K562 (cell line): ENCODE measurements around the gene CASP1.
"Not testable (repeated sequence)": the region's sequence is repeated elsewhere in the genome, so short reads cannot be mapped to it uniquely, and the experiment has no call there.

Experiments
- CBFB ChIP-seq: sonication (generic); formaldehyde crosslinking; IDR thresholded peaks from 2 replicates; pipeline ENCODE4 v1.4.0; 2020; ENCODE audit warnings: mild to moderate bottlenecking, missing genetic modification reagents
- CTCF ChIP-seq, 3 experiments: IDR thresholded peaks in 2 of 3; conservative IDR thresholded peaks in 1 of 3; 2 replicates each; pipeline ENCODE4 v1.5.1; 2011 to 2012; ENCODE audit warnings: low read length in 3 of 3, mild to moderate bottlenecking in 3 of 3, control low read depth in 2 of 3, improper control_type of control experiment in 1 of 3, inconsistent platforms in 1 of 3, low read depth in 1 of 3, mixed read lengths in 1 of 3, moderate library complexity in 1 of 3; ENCODE audit not compliant: insufficient read depth in 2 of 3
- ELK1 ChIP-seq: sonication (generic); formaldehyde crosslinking; IDR thresholded peaks from 2 replicates; pipeline ENCODE4 v1.8.1; 2022; ENCODE audit warnings: missing genetic modification reagents
- FOXM1 ChIP-seq, 2 experiments: fragments of 450-650 bp in 1 of 2; sonication (generic) in 1 of 2; formaldehyde crosslinking in 1 of 2; IDR thresholded peaks; 2 replicates each; pipeline versions ENCODE4 v1.6.1 to v1.9.0; 2017 to 2022; ENCODE audit warnings: low read depth in 2 of 2, mild to moderate bottlenecking in 2 of 2, missing genetic modification reagents in 1 of 2, moderate library complexity in 1 of 2
- HMBOX1 ChIP-seq: sonication (generic); IDR thresholded peaks from 2 replicates; pipeline ENCODE4 v1.6.1; 2016
- JUND ChIP-seq, 2 experiments: IDR thresholded peaks; 2 replicates in 1 of 2; 3 replicates in 1 of 2; pipeline ENCODE4 v1.6.1; 2011; ENCODE audit warnings: borderline replicate concordance in 2 of 2, low read depth in 2 of 2, low read length in 2 of 2, improper control_type of control experiment in 1 of 2, missing biosample characterization in 1 of 2, missing genetic modification characterization in 1 of 2, missing genetic modification reagents in 1 of 2
- PATZ1 ChIP-seq: fragments of 250-450 bp; sonication (Bioruptor Pico); IDR thresholded peaks from 2 replicates; pipeline ENCODE4 v1.5.0; 2020; ENCODE audit warnings: mild to moderate bottlenecking, borderline replicate concordance
- POLR2G ChIP-seq: fragments of 200-400 bp; formaldehyde crosslinking; IDR thresholded peaks from 2 replicates; pipeline ENCODE4 v1.6.1; 2017; ENCODE audit warnings: low read depth, mild to moderate bottlenecking, antibody characterized with exemption, low read length, moderate library complexity
- SIRT6 ChIP-seq: IDR thresholded peaks from one replicate; pipeline ENCODE4 v1.6.1; 2012; ENCODE audit warnings: low read depth, mild to moderate bottlenecking, control low read depth, inconsistent platforms, low read length, moderate library complexity
- SRSF1 ChIP-seq: fragments of 200-400 bp; formaldehyde crosslinking; IDR thresholded peaks from 2 replicates; pipeline ENCODE4 v1.6.1; 2017; ENCODE audit warnings: mild to moderate bottlenecking, low read depth, low read length, moderate library complexity
- TAF15 ChIP-seq: fragments of 200-400 bp; formaldehyde crosslinking; IDR thresholded peaks from 2 replicates; pipeline ENCODE4 v1.6.1; 2017; ENCODE audit warnings: mild to moderate bottlenecking, low read depth, low read length, moderate library complexity
- TRIM25 ChIP-seq: fragments of 450-650 bp; IDR thresholded peaks from 2 replicates; pipeline ENCODE4 v1.7.0; 2016; ENCODE audit warnings: borderline replicate concordance
- YY1 ChIP-seq, 3 experiments: IDR thresholded peaks; 2 replicates each; pipeline ENCODE4 v1.6.1; 2011; ENCODE audit warnings: low read length in 2 of 3, mild to moderate bottlenecking in 2 of 3, moderate library complexity in 2 of 3, borderline replicate concordance in 1 of 3, control low read depth in 1 of 3, low read depth in 1 of 3; ENCODE audit not compliant: insufficient read depth in 3 of 3, insufficient replicate concordance in 2 of 3, control insufficient read depth in 1 of 3, insufficient read length in 1 of 3; ENCODE audit errors: extremely low read depth in 1 of 3
- ZNF282 ChIP-seq: sonication (generic); formaldehyde crosslinking; IDR thresholded peaks from 2 replicates; pipeline ENCODE4 v1.8.1; 2023; ENCODE audit warnings: missing genetic modification reagents

GRCh38 chr11:105063245-105063941 is 28.4 kb upstream of the CASP1 start:
- TF ChIP-seq CTCF (IDR thresholded peaks at IDR 0.05 in 2 of 3, conservative IDR thresholded peaks at IDR 0.05 in 1 of 3; ENCODE audit: insufficient read depth in 2 of 3, low read depth in 1 of 3, low read length in 3 of 3); POLR2G; SIRT6; FOXM1 (IDR thresholded peaks at IDR 0.05; ENCODE audit: low read depth); FOXM1 (CRISPR knock-in tag; IDR thresholded peaks at IDR 0.05; ENCODE audit: low read depth); SRSF1; PATZ1 (CRISPR knock-in tag); TAF15; JUND (IDR thresholded peaks at IDR 0.05; ENCODE audit: borderline replicate concordance, low read depth, low read length); JUND (tag; IDR thresholded peaks at IDR 0.05; ENCODE audit: borderline replicate concordance, low read depth, low read length); YY1 (IDR thresholded peaks at IDR 0.05; ENCODE audit: borderline replicate concordance in 1 of 3, control insufficient read depth in 1 of 3, extremely low read depth in 1 of 3, insufficient read depth in 3 of 3, insufficient read length in 1 of 3, insufficient replicate concordance in 2 of 3, low read depth in 1 of 3, low read length in 2 of 3); ELK1; CBFB; TRIM25; HMBOX1; ZNF282 (CRISPR knock-in tag): not testable (repeated sequence)
